Measurements from ENCODE around the gene ALDH5A1. TPM values are rescaled to one million over a fixed set of nuclear protein-coding genes. Genes with fewer than 3 reads are reported as not detected.

The ALDH5A1 gene
- total and polyA plus RNA-seq, 10 of the 15 experiments (the other 5 are each of a cell fraction or from before 2014, with no cell fraction given) = 2.6 to 13.8 (median 9.3) TPM

DNA sequence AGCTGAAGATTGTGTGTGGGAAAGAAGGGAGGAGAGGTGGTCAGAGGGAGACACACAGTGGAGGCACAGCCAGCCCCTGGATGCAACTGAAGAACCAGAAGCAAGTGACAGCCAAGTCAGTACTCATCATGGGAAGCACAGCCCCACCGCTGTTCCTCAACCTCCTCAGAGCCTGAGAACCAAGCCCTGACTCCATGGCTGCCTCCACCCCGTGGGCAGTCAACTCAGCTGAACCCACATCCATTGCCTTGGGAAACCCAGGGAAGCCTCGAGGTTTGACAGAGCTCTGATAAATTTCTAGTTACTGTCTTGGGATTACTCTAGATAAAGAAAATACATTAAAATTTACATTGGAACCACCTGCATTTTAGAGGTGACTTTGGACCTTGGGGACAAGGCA is 29.6 kb downstream of the ALDH5A1 start:
- Histone ChIP-seq H2AFZ (ENCODE audit: control insufficient read depth, low read depth, low read length) (no peak overlapping the region), H3K27ac (ENCODE audit: control insufficient read depth, insufficient read depth) (no peak overlapping the region), H3K4me2 (ENCODE audit: control insufficient read depth, insufficient read depth) (no peak overlapping the region), H3K9ac (ENCODE audit: control insufficient read depth, insufficient read depth, low read length) (no peak overlapping the region), H3K4me1 (ENCODE audit: control insufficient read depth, insufficient read depth, low read length) (peaks cover 18% of the 10 kb centered on the region), H4K20me1 (ENCODE audit: control insufficient read depth, insufficient read depth) (no peaks in the 10 kb centered on the region), H3K9me3 (replicated peaks; ENCODE audit: control insufficient read depth, insufficient read depth, low read length) (no peaks in the 10 kb centered on the region), H3K79me2 (ENCODE audit: control insufficient read depth, insufficient read depth, low read length) (no peaks in the 10 kb centered on the region), H3K36me3 (ENCODE audit: control insufficient read depth in 2 of 2, insufficient read depth in 2 of 2, low read length in 1 of 2) (no peaks in the 10 kb centered on the region), H3K27me3 (replicated peaks in 1 of 2; ENCODE audit: control insufficient read depth in 2 of 2, insufficient read depth in 2 of 2, low read length in 1 of 2) (no peaks in the 10 kb centered on the region), H3K4me3 (no peak overlapping the region)
- ATAC-seq (no peak), FAIRE-seq (no peak), DNase-seq (ENCODE audit: low read depth, low spot score) (no peak)
- WGBS (ENCODE audit: insufficient coverage, insufficient replicate concordance, low lambda C conversion rate, missing lambda C conversion rate) = 65% methylated on average over 3 of the region's 3 CpGs
- ChIA-PET SMC1A (ENCODE audit: uncharacterized antibody, unreplicated experiment) (interaction anchor here (0.7 to 6.0 kb wide), 15 partner anchors 14 to 493 kb away, joined by 3 to 68 read pairs (median 4); partner anchors contain the start of gene ALDH5A1), RAD21 (ENCODE audit: unreplicated experiment) (interaction anchor here (0.6 to 4.4 kb wide), 10 partner anchors 12 to 241 kb away, joined by 3 to 81 read pairs (median 4); partner anchors contain the start of genes ACOT13, ALDH5A1 and TDP2), CTCF (interaction anchor here (0.6 to 11.7 kb wide), 19 partner anchors 12 to 549 kb away, joined by 3 to 233 read pairs (median 3); partner anchors contain the start of genes ACOT13, ALDH5A1, GPLD1 and TDP2), POLR2A (interaction anchor here (2.0 kb wide), 1 partner anchor 29 kb away, joined by 8 read pairs; the partner anchor contains the start of gene ALDH5A1)
- intact Hi-C loops (cut with micrococcal nuclease; ENCODE audit: unreplicated experiment) = loop anchor here (1.0 to 5.0 kb wide), 5 partner anchors 58 to 462 kb away; no protein-coding TSS in a partner anchor
- no TSS peak for BruUV-seq (replicated peaks)
- in situ Hi-C loops (cut with MboI) = loop anchor here (5.0 to 10.0 kb wide), 2 partner anchors 173 to 240 kb away; no protein-coding TSS in a partner anchor
- TF ChIP-seq TARDBP (IDR thresholded peaks at IDR 0.05; ENCODE audit: borderline replicate concordance) (no peak), MTA3 (IDR thresholded peaks at IDR 0.05; ENCODE audit: borderline replicate concordance, low read length) (no peak), POLR2AphosphoS2 (IDR thresholded peaks at IDR 0.05; ENCODE audit: low read depth, low read length) (no peak), MXI1 (IDR thresholded peaks at IDR 0.05; ENCODE audit: low read depth, low read length) (no peak), GATAD2B (conservative IDR thresholded peaks at IDR 0.05; ENCODE audit: low read depth) (no peak), CREM (IDR thresholded peaks at IDR 0.05; ENCODE audit: low read depth) (no peak), CHD2 (IDR thresholded peaks at IDR 0.05; ENCODE audit: borderline replicate concordance, low read depth, low read length) (no peak), EGR1 (IDR thresholded peaks at IDR 0.05; ENCODE audit: borderline replicate concordance in 1 of 2, low read depth in 2 of 2, low read length in 2 of 2) (no peak), TCF3 (IDR thresholded peaks at IDR 0.05; ENCODE audit: borderline replicate concordance, insufficient read depth, low read depth, low read length) (no peak), NFYB (IDR thresholded peaks at IDR 0.05; ENCODE audit: insufficient read depth, low read depth, low read length) (no peak), SIN3A (IDR thresholded peaks at IDR 0.05; ENCODE audit: low read depth, low read length) (no peak), STAT1 (conservative IDR thresholded peaks at IDR 0.05) (no peak), WRNIP1 (IDR thresholded peaks at IDR 0.05; ENCODE audit: borderline replicate concordance, low read depth, low read length) (no peak), PAX5 (IDR thresholded peaks at IDR 0.05; ENCODE audit: borderline replicate concordance, low read depth, low read length) (no peak)
- TF ChIP-seq, protein P1, sequence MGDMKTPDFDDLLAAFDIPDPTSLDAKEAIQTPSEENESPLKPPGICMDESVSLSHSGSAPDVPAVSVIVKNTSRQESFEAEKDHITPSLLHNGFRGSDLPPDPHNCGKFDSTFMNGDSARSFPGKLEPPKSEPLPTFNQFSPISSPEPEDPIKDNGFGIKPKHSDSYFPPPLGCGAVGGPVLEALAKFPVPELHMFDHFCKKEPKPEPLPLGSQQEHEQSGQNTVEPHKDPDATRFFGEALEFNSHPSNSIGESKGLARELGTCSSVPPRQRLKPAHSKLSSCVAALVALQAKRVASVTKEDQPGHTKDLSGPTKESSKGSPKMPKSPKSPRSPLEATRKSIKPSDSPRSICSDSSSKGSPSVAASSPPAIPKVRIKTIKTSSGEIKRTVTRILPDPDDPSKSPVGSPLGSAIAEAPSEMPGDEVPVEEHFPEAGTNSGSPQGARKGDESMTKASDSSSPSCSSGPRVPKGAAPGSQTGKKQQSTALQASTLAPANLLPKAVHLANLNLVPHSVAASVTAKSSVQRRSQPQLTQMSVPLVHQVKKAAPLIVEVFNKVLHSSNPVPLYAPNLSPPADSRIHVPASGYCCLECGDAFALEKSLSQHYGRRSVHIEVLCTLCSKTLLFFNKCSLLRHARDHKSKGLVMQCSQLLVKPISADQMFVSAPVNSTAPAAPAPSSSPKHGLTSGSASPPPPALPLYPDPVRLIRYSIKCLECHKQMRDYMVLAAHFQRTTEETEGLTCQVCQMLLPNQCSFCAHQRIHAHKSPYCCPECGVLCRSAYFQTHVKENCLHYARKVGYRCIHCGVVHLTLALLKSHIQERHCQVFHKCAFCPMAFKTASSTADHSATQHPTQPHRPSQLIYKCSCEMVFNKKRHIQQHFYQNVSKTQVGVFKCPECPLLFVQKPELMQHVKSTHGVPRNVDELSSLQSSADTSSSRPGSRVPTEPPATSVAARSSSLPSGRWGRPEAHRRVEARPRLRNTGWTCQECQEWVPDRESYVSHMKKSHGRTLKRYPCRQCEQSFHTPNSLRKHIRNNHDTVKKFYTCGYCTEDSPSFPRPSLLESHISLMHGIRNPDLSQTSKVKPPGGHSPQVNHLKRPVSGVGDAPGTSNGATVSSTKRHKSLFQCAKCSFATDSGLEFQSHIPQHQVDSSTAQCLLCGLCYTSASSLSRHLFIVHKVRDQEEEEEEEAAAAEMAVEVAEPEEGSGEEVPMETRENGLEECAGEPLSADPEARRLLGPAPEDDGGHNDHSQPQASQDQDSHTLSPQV (IDR thresholded peaks at IDR 0.05) = no peak
- TF ChIP-seq, protein P2, sequence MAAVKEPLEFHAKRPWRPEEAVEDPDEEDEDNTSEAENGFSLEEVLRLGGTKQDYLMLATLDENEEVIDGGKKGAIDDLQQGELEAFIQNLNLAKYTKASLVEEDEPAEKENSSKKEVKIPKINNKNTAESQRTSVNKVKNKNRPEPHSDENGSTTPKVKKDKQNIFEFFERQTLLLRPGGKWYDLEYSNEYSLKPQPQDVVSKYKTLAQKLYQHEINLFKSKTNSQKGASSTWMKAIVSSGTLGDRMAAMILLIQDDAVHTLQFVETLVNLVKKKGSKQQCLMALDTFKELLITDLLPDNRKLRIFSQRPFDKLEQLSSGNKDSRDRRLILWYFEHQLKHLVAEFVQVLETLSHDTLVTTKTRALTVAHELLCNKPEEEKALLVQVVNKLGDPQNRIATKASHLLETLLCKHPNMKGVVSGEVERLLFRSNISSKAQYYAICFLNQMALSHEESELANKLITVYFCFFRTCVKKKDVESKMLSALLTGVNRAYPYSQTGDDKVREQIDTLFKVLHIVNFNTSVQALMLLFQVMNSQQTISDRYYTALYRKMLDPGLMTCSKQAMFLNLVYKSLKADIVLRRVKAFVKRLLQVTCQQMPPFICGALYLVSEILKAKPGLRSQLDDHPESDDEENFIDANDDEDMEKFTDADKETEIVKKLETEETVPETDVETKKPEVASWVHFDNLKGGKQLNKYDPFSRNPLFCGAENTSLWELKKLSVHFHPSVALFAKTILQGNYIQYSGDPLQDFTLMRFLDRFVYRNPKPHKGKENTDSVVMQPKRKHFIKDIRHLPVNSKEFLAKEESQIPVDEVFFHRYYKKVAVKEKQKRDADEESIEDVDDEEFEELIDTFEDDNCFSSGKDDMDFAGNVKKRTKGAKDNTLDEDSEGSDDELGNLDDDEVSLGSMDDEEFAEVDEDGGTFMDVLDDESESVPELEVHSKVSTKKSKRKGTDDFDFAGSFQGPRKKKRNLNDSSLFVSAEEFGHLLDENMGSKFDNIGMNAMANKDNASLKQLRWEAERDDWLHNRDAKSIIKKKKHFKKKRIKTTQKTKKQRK (IDR thresholded peaks at IDR 0.05; ENCODE audit: low read depth, low read length) = no peak
